Neural cell (in vitro differentiated cells): ENCODE results near the gene CD37. TPM values are rescaled to one million over a fixed set of nuclear protein-coding genes. Genes with fewer than 3 reads are reported as not detected.

Experiments used
- H2AFZ ChIP-seq: fragments of 200-600, 300-800 bp; sonication (generic), shearing (Covaris generic); 2 replicates; pipeline ENCODE4 v1.6.0; 2014; ENCODE audit warnings: low read depth, mild to moderate bottlenecking, antibody characterized with exemption, low read length, moderate library complexity
- H3F3A ChIP-seq: fragments of 200-600 bp; shearing (Covaris generic); 2 replicates; pipeline ENCODE4 v1.6.1; 2016; ENCODE audit warnings: mild to moderate bottlenecking, moderate library complexity, mixed read lengths, antibody characterized with exemption, low read length; ENCODE audit not compliant: insufficient read depth, poor library complexity, severe bottlenecking
- H3K27ac ChIP-seq: fragments of 200-600, 300-800 bp; sonication (generic), shearing (Covaris generic); 2 replicates; pipeline ENCODE4 v1.5.1; 2014; ENCODE audit warnings: mild to moderate bottlenecking, low read length, moderate library complexity
- H3K27me3 ChIP-seq: fragments of 300-800, 200-600 bp; sonication (generic), shearing (Covaris generic); 2 replicates; pipeline ENCODE4 v1.6.0; 2014; ENCODE audit warnings: mild to moderate bottlenecking, low read depth, low read length, moderate library complexity; ENCODE audit not compliant: insufficient read depth
- H3K36me3 ChIP-seq: fragments of 300-800, 200-600 bp; sonication (generic), shearing (Covaris generic); 2 replicates; pipeline ENCODE4 v1.5.1; 2014; ENCODE audit warnings: mild to moderate bottlenecking, antibody characterized with exemption, low read length, moderate library complexity; ENCODE audit not compliant: insufficient read depth
- H3K4me2 ChIP-seq: fragments of 300-800, 200-600 bp; sonication (generic), shearing (Covaris generic); 2 replicates; pipeline ENCODE4 v1.6.0; 2014; ENCODE audit warnings: mild to moderate bottlenecking, low read length
- H3K4me3 ChIP-seq: fragments of 300-800, 200-600 bp; sonication (generic), shearing (Covaris generic); 2 replicates; pipeline ENCODE4 v1.5.1; 2014; ENCODE audit warnings: mild to moderate bottlenecking, low read length, moderate library complexity
- H3K79me2 ChIP-seq: fragments of 200-600 bp; shearing (Covaris generic); replicated peaks from 2 replicates; pipeline ENCODE4 v1.6.0; 2014; ENCODE audit warnings: mild to moderate bottlenecking, low read length, moderate library complexity; ENCODE audit not compliant: insufficient read depth
- H3K9ac ChIP-seq: fragments of 300-800, 200-600 bp; sonication (generic), shearing (Covaris generic); 2 replicates; pipeline ENCODE4 v1.6.1; 2016; ENCODE audit warnings: mild to moderate bottlenecking, low read length, mixed read lengths
- H3K9me2 ChIP-seq: fragments of 200-600 bp; shearing (Covaris generic); 2 replicates; pipeline ENCODE4 v1.6.1; 2016; ENCODE audit warnings: mild to moderate bottlenecking, low read length, mixed read lengths; ENCODE audit not compliant: insufficient read depth
- H3K9me3 ChIP-seq: fragments of 200-600, 300-800 bp; sonication (generic), shearing (Covaris generic); 2 replicates; pipeline ENCODE4 v1.6.1; 2016; ENCODE audit warnings: mild to moderate bottlenecking, mixed run types, low read length, moderate library complexity, mixed read lengths
- H4K20me1 ChIP-seq: fragments of 200-600 bp; shearing (Covaris generic); 2 replicates; pipeline ENCODE4 v1.6.1; 2016; ENCODE audit warnings: mild to moderate bottlenecking, mixed run types; ENCODE audit not compliant: insufficient read depth
- EP300 ChIP-seq: fragments of 450-650 bp; conservative IDR thresholded peaks from 2 replicates; pipeline ENCODE4 v1.6.1; 2014; ENCODE audit warnings: antibody characterized with exemption, mild to moderate bottlenecking, moderate library complexity; ENCODE audit not compliant: poor library complexity, severe bottlenecking
- EZH2 ChIP-seq: fragments of 200-600, 300-800 bp; shearing (Covaris generic), sonication (generic); IDR thresholded peaks from 2 replicates; pipeline ENCODE4 v1.6.1; 2014; ENCODE audit warnings: antibody characterized with exemption, low read length, borderline replicate concordance, mild to moderate bottlenecking; ENCODE audit not compliant: insufficient read depth, poor library complexity, severe bottlenecking
- MXI1 ChIP-seq: fragments of 450-650 bp; conservative IDR thresholded peaks from 2 replicates; pipeline ENCODE4 v1.6.1; 2014; ENCODE audit warnings: antibody characterized with exemption, mild to moderate bottlenecking; ENCODE audit not compliant: poor library complexity, severe bottlenecking
- POLR2AphosphoS5 ChIP-seq: IDR thresholded peaks from 2 replicates; pipeline ENCODE4 v1.6.1; 2012
- RAD21 ChIP-seq: fragments of 450-650 bp; conservative IDR thresholded peaks from 2 replicates; pipeline ENCODE4 v1.6.1; 2014; ENCODE audit warnings: antibody characterized with exemption, mild to moderate bottlenecking, moderate library complexity
- SMC3 ChIP-seq: fragments of 450-650 bp; conservative IDR thresholded peaks from 2 replicates; pipeline ENCODE4 v1.6.1; 2014; ENCODE audit warnings: antibody characterized with exemption, mild to moderate bottlenecking, moderate library complexity; ENCODE audit not compliant: poor library complexity
- TAF1 ChIP-seq: IDR thresholded peaks from 2 replicates; pipeline ENCODE4 v1.6.1; 2012; ENCODE audit warnings: low read depth
- polyA plus RNA-seq: library from polyadenylated mRNA; depleted of rRNA; stranded (reverse); fragments of >200 nt; gene quantifications from 2 replicates; pipeline ENCODE4 v1.2.3, GENCODE V29; 2014
- TF ChIP-seq, protein P1 (sequence below): fragments of 450-650 bp; IDR thresholded peaks from 2 replicates; pipeline ENCODE4 v1.5.1; 2014; ENCODE audit warnings: antibody characterized with exemption, mild to moderate bottlenecking, moderate library complexity; ENCODE audit not compliant: poor library complexity, severe bottlenecking
- TF ChIP-seq, protein P2 (sequence below): IDR thresholded peaks from 2 replicates; pipeline ENCODE4 v1.6.1; 2012; ENCODE audit warnings: borderline replicate concordance

Gene CD37
- polyA plus RNA-seq, 1 donor from 2014 or later = not detected

DNA sequence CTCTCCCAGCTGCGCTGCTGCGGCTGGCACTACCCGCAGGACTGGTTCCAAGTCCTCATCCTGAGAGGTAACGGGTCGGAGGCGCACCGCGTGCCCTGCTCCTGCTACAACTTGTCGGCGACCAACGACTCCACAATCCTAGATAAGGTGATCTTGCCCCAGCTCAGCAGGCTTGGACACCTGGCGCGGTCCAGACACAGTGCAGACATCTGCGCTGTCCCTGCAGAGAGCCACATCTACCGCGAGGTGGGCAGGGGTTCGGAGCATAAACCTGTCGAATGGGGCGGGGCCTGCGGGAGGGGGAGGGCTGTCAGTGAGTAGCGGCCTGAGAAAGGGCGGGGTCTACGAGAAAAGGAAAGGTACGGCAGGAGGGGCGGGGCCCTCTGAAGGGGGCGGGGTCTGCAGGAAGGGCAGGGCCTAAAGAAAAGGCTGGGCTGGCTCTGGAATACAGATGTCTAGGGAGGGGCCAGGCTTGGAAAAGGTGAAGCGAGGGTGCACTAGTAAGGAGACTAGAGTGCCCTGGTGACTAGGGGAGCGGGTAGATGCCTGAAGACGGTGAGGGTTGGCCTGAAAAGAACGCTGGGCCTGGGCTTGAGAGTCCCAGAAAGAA lies 3.6 kb downstream of the CD37 start:
- no peaks in the 10 kb centered on the region for H3K36me3 ChIP-seq
- H3K4me2 ChIP-seq = no peak overlapping the region
- TF ChIP-seq POLR2AphosphoS5 (no peak), TAF1 (no peak), EP300 (no peak), RAD21 (no peak), MXI1 (no peak), EZH2 (no peak), SMC3 (no peak)
- TF ChIP-seq, protein P1, sequence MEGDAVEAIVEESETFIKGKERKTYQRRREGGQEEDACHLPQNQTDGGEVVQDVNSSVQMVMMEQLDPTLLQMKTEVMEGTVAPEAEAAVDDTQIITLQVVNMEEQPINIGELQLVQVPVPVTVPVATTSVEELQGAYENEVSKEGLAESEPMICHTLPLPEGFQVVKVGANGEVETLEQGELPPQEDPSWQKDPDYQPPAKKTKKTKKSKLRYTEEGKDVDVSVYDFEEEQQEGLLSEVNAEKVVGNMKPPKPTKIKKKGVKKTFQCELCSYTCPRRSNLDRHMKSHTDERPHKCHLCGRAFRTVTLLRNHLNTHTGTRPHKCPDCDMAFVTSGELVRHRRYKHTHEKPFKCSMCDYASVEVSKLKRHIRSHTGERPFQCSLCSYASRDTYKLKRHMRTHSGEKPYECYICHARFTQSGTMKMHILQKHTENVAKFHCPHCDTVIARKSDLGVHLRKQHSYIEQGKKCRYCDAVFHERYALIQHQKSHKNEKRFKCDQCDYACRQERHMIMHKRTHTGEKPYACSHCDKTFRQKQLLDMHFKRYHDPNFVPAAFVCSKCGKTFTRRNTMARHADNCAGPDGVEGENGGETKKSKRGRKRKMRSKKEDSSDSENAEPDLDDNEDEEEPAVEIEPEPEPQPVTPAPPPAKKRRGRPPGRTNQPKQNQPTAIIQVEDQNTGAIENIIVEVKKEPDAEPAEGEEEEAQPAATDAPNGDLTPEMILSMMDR = no peak
- TF ChIP-seq, protein P2, sequence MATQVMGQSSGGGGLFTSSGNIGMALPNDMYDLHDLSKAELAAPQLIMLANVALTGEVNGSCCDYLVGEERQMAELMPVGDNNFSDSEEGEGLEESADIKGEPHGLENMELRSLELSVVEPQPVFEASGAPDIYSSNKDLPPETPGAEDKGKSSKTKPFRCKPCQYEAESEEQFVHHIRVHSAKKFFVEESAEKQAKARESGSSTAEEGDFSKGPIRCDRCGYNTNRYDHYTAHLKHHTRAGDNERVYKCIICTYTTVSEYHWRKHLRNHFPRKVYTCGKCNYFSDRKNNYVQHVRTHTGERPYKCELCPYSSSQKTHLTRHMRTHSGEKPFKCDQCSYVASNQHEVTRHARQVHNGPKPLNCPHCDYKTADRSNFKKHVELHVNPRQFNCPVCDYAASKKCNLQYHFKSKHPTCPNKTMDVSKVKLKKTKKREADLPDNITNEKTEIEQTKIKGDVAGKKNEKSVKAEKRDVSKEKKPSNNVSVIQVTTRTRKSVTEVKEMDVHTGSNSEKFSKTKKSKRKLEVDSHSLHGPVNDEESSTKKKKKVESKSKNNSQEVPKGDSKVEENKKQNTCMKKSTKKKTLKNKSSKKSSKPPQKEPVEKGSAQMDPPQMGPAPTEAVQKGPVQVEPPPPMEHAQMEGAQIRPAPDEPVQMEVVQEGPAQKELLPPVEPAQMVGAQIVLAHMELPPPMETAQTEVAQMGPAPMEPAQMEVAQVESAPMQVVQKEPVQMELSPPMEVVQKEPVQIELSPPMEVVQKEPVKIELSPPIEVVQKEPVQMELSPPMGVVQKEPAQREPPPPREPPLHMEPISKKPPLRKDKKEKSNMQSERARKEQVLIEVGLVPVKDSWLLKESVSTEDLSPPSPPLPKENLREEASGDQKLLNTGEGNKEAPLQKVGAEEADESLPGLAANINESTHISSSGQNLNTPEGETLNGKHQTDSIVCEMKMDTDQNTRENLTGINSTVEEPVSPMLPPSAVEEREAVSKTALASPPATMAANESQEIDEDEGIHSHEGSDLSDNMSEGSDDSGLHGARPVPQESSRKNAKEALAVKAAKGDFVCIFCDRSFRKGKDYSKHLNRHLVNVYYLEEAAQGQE = no peak
- no peaks in the 10 kb centered on the region for H3K27me3 ChIP-seq
- H3F3A ChIP-seq = no peaks in the 10 kb centered on the region
- no peak overlapping the region for H3K9ac ChIP-seq
- no peak overlapping the region for H3K27ac ChIP-seq
- H3K9me2 ChIP-seq = no peaks in the 10 kb centered on the region
- H2AFZ ChIP-seq = no peak overlapping the region
- H4K20me1 ChIP-seq = no peaks in the 10 kb centered on the region
- no peaks in the 10 kb centered on the region for H3K9me3 ChIP-seq
- no peaks in the 10 kb centered on the region for H3K79me2 ChIP-seq
- peak overlapping the region; percentile 59 for H3K4me3 ChIP-seq

DNA sequence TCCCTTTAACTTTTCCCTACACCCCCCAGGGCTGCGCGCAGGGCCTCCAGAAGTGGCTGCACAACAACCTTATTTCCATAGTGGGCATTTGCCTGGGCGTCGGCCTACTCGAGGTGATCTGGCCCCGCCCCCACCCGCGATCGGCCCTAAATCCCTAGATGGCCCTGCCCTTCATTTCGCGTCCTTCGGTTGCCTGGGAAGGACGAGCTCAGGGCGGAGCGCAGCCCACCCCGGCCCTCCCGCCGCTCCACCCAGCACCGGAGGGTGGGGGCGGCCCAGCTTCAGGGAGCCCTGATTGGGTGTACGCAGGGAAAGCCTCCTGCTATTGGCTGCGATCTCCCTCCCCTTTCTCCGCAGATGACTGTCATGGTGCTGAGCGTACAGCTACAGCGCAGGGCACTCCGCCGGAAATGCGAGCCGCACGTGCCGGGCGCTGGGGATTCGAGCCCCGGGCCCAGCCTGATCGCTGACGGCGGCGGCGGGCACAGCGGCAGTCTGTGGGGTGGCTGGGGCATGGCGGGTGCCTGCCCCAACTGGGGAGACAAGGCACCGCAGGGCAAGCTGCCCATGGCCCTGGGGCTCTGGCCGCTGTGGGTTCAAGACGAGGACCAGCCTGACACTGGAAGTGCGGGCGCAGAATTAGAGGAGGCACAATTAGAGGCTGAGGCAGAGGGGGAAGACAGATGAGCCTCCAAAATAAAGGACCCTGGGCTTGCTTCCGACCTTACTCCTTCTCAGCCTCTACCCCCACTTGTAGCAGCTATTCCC lies 4.3 kb downstream of the CD37 start:
- Histone ChIP-seq H3K9me3 (no peaks in the 10 kb centered on the region), H3K9me2 (no peaks in the 10 kb centered on the region), H4K20me1 (no peaks in the 10 kb centered on the region), H3K4me2 (no peak overlapping the region), H3K9ac (no peak overlapping the region), H3K27me3 (no peaks in the 10 kb centered on the region), H3F3A (no peaks in the 10 kb centered on the region), H2AFZ (peak overlapping the region; percentile 21), H3K36me3 (no peaks in the 10 kb centered on the region), H3K27ac (no peak overlapping the region), H3K79me2 (no peaks in the 10 kb centered on the region), H3K4me3 (peak overlapping the region; percentile 59)
- TF ChIP-seq, protein P1 = no peak
- TF ChIP-seq EP300 (no peak), EZH2 (no peak), TAF1 (no peak), MXI1 (no peak), RAD21 (no peak), SMC3 (no peak), POLR2AphosphoS5 (no peak)
- TF ChIP-seq, protein P2 = no peak
